CD14-positive monocyte (primary cell): ENCODE measurements around the gene LRRC59. TPM values are rescaled to one million over a fixed set of nuclear protein-coding genes. Genes with fewer than 3 reads are reported as not detected.

ENCODE experiments used
- DNase-seq, 3 donors: peaks; one replicate each; pipeline ENCODE4 v3.0.0-alpha.2; 2011 to 2022
- H2AFZ ChIP-seq: 2 replicates; pipeline ENCODE4 v1.6.0; 2012; ENCODE audit warnings: mild to moderate bottlenecking, low read depth, low read length, inconsistent platforms; ENCODE audit not compliant: insufficient read depth, poor library complexity, severe bottlenecking
- H3K27ac ChIP-seq, 2 donors: 1 replicate in 1 of 2; 2 replicates in 1 of 2; pipeline ENCODE4 v1.5.1; 2012 to 2013; ENCODE audit warnings: low read length in 2 of 2, control low read depth in 1 of 2, inconsistent platforms in 1 of 2, low read depth in 1 of 2, mild to moderate bottlenecking in 1 of 2
- H3K27me3 ChIP-seq, 2 donors: one replicate each; pipeline versions ENCODE4 v1.6.0 to v1.6.1; 2011 to 2013; ENCODE audit warnings: low read length in 2 of 2; ENCODE audit not compliant: control insufficient read depth in 2 of 2, insufficient read depth in 2 of 2
- H3K36me3 ChIP-seq, 2 donors: replicated peaks in 1 of 2; 1 replicate in 1 of 2; 2 replicates in 1 of 2; pipeline versions ENCODE4 v1.5.1 to v1.6.1; 2012 to 2013; ENCODE audit warnings: low read length in 2 of 2, control low read depth in 1 of 2, inconsistent platforms in 1 of 2, mild to moderate bottlenecking in 1 of 2; ENCODE audit not compliant: insufficient read depth in 2 of 2, control insufficient read depth in 1 of 2
- H3K4me1 ChIP-seq, 2 donors: 1 replicate in 1 of 2; 2 replicates in 1 of 2; pipeline versions ENCODE4 v1.5.1 to v1.6.1; 2012 to 2013; ENCODE audit warnings: low read length in 2 of 2, control low read depth in 1 of 2, inconsistent platforms in 1 of 2, mild to moderate bottlenecking in 1 of 2, moderate library complexity in 1 of 2; ENCODE audit not compliant: insufficient read depth in 2 of 2, control insufficient read depth in 1 of 2
- H3K4me2 ChIP-seq: replicated peaks from 2 replicates; pipeline ENCODE3; 2012; ENCODE audit warnings: low read length, moderate library complexity, mild to moderate bottlenecking; ENCODE audit not compliant: poor library complexity, severe bottlenecking; ENCODE audit errors: extremely low read depth
- H3K4me3 ChIP-seq, 3 experiments: fragments of 200-600 bp in 1 of 3; sonication (generic) in 1 of 3; replicated peaks in 1 of 3; 1 replicate in 2 of 3; 2 replicates in 1 of 3; pipeline ENCODE4 v1.5.1; 2011 to 2013; ENCODE audit warnings: low read length in 3 of 3, mild to moderate bottlenecking in 3 of 3, control low read depth in 2 of 3, low read depth in 2 of 3, inconsistent platforms in 1 of 3, moderate library complexity in 1 of 3
- H3K79me2 ChIP-seq: 2 replicates; pipeline ENCODE4 v1.6.0; 2012; ENCODE audit warnings: mild to moderate bottlenecking, control low read depth, inconsistent platforms, low read length, moderate library complexity; ENCODE audit not compliant: insufficient read depth
- H3K9ac ChIP-seq: 2 replicates; pipeline ENCODE4 v1.6.0; 2017; ENCODE audit warnings: low read length, mild to moderate bottlenecking; ENCODE audit not compliant: insufficient read depth, poor library complexity, severe bottlenecking
- H3K9me3 ChIP-seq, 2 donors: replicated peaks in 1 of 2; 1 replicate in 1 of 2; 2 replicates in 1 of 2; pipeline versions ENCODE4 v1.5.1 to v1.6.1; 2012 to 2013; ENCODE audit warnings: low read length in 2 of 2, control low read depth in 1 of 2; ENCODE audit not compliant: control insufficient read depth in 1 of 2, insufficient read depth in 1 of 2
- H4K20me1 ChIP-seq: 2 replicates; pipeline ENCODE4 v1.6.0; 2012; ENCODE audit warnings: mild to moderate bottlenecking, low read length, control low read depth, moderate library complexity; ENCODE audit not compliant: insufficient read depth
- H3K27ac Mint-ChIP-seq, 7 donors: one replicate each; pipeline ENCODE4 v1.8.0; 2020; ENCODE audit warnings: mild to moderate bottlenecking in 7 of 7, mixed read lengths in 7 of 7, moderate library complexity in 6 of 7, inconsistent platforms in 2 of 7
- H3K27me3 Mint-ChIP-seq, 3 donors: one replicate each; pipeline ENCODE4 v1.8.0; 2021 to 2022; ENCODE audit warnings: low read depth in 3 of 3, mild to moderate bottlenecking in 3 of 3, mixed read lengths in 3 of 3, moderate library complexity in 3 of 3, inconsistent platforms in 1 of 3
- H3K36me3 Mint-ChIP-seq, 2 donors: one replicate each; pipeline ENCODE4 v1.8.0; 2020; ENCODE audit warnings: mixed read lengths in 2 of 2, inconsistent platforms in 1 of 2, mild to moderate bottlenecking in 1 of 2
- H3K4me1 Mint-ChIP-seq: one replicate; pipeline ENCODE4 v1.8.0; 2020; ENCODE audit warnings: mild to moderate bottlenecking, mixed read lengths
- H3K4me3 Mint-ChIP-seq, 2 donors: one replicate each; pipeline ENCODE4 v1.8.0; 2020; ENCODE audit warnings: mild to moderate bottlenecking in 2 of 2, mixed read lengths in 2 of 2, moderate library complexity in 1 of 2
- H3K9me3 Mint-ChIP-seq, 7 donors: one replicate each; pipeline ENCODE4 v1.8.0; 2020 to 2022; ENCODE audit warnings: mixed read lengths in 7 of 7, mild to moderate bottlenecking in 6 of 7, moderate library complexity in 6 of 7, inconsistent platforms in 2 of 7
- whole genome bisulfite sequencing: methylation state at CpG from one replicate; pipeline ENCODE4 v1.1.5; 2013; ENCODE audit warnings: missing lambda C conversion rate; ENCODE audit not compliant: insufficient coverage; 5-methylcytosine and 5-hydroxymethylcytosine counted together
- intact Hi-C, 2 donors: fragments of 100-400 bp; cut with micrococcal nuclease; formaldehyde crosslinking; loops; one replicate each; pipeline versions ENCODE4 v1.15.0 to v1.15.1; 2023
- polyA plus RNA-seq, 3 donors: library from polyadenylated mRNA; depleted of rRNA in 1 of 3; unstranded in 2 of 3; stranded (reverse) in 1 of 3; fragments of 300-500 nt in 2 of 3; fragments of >200 nt in 1 of 3; fragmentation: Illumina TruSeq in 2 of 3; gene quantifications; 1 replicate in 2 of 3; 2 replicates in 1 of 3; pipeline ENCODE4 v1.2.3, GENCODE V29; 2012 to 2021
- TF ChIP-seq, protein P1 (sequence below): fragments of 200-600 bp; IDR thresholded peaks from one replicate; pipeline ENCODE4 v1.8.0; 2022; ENCODE audit warnings: antibody characterized with exemption, mild to moderate bottlenecking

The LRRC59 gene
- polyA plus RNA-seq, 3 donors = 36.6 to 48.9 (median 45.7) TPM

DNA sequence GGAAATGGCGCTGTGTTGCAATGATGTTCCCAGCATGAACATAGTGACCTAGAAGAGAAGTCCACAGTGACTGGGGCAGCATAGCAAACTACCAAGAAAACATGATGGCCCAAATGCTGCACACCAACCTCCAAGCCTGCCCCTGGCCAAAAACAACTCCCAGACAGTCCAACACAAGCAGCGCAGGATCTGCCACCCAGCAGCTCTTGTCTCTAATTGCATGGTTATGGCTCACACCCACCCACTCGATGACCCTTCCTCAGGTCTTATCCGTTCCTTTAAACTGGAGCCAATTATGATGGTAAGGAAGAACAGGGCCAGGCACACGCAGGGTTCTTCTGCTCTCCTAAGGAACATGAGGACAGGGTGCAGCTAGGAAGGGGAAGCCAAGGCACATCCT lies 27.3 kb downstream of the LRRC59 start:
- H3K9me3 ChIP-seq = no peaks in the 10 kb centered on the region
- no peak overlapping the region for H3K4me3 ChIP-seq
- peaks cover 53 to 59% of the 10 kb centered on the region in 2 donors for H3K36me3 ChIP-seq
- H3K27me3 ChIP-seq = no peaks in the 10 kb centered on the region
- TF ChIP-seq, protein P1, sequence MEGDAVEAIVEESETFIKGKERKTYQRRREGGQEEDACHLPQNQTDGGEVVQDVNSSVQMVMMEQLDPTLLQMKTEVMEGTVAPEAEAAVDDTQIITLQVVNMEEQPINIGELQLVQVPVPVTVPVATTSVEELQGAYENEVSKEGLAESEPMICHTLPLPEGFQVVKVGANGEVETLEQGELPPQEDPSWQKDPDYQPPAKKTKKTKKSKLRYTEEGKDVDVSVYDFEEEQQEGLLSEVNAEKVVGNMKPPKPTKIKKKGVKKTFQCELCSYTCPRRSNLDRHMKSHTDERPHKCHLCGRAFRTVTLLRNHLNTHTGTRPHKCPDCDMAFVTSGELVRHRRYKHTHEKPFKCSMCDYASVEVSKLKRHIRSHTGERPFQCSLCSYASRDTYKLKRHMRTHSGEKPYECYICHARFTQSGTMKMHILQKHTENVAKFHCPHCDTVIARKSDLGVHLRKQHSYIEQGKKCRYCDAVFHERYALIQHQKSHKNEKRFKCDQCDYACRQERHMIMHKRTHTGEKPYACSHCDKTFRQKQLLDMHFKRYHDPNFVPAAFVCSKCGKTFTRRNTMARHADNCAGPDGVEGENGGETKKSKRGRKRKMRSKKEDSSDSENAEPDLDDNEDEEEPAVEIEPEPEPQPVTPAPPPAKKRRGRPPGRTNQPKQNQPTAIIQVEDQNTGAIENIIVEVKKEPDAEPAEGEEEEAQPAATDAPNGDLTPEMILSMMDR = no peak
- no peak overlapping the region for H3K4me2 ChIP-seq
- Mint-ChIP-seq H3K27ac (no peak overlapping the region), H3K4me1 (peaks cover 20% of the 10 kb centered on the region), H3K4me3 (no peak overlapping the region), H3K36me3 (peaks cover 51 to 56% of the 10 kb centered on the region in 2 donors), H3K9me3 (peaks cover 0 to 2% (median 0%) of the 10 kb centered on the region in 7 donors), H3K27me3 (no peaks in the 10 kb centered on the region)
- H3K79me2 ChIP-seq = peaks cover 37% of the 10 kb centered on the region
- intact Hi-C loops = no loop called here
- no peak for DNase-seq
- no peak overlapping the region for H2AFZ ChIP-seq
- peaks cover 16 to 22% of the 10 kb centered on the region in 2 donors for H3K4me1 ChIP-seq
- H4K20me1 ChIP-seq = peaks cover 30% of the 10 kb centered on the region
- WGBS = 94% methylated on average over 1 of the region's 5 CpGs
- no peak overlapping the region for H3K27ac ChIP-seq
- no peak overlapping the region for H3K9ac ChIP-seq

DNA sequence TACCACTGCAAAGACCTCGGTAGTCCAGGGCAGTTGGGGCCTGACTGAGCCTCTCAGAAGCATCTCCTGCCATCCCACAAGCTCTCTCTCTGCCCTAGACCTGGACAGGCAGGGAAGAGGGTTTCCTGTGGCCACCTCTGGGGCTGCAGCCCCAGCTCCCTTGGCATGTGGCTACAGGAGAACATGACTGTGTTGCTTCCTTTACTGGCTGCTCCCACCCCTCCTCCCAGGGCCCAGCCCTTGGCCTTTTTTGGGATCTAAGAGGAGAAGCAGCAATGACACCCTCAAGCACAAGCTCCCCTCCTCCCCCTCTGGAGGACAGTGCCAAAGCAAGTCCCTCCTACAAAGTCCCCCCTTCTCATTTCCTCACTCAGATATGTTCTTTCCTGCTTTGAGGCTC lies 29.9 kb downstream of the LRRC59 start:
- Histone ChIP-seq H3K36me3 (peaks cover 56 to 62% of the 10 kb centered on the region in 2 donors), H3K27me3 (no peaks in the 10 kb centered on the region), H3K27ac (no peak overlapping the region), H2AFZ (no peak overlapping the region), H3K4me2 (no peak overlapping the region), H3K4me1 (peaks cover 10 to 12% of the 10 kb centered on the region in 2 donors), H3K9me3 (no peaks in the 10 kb centered on the region), H4K20me1 (peaks cover 29% of the 10 kb centered on the region), H3K79me2 (peaks cover 27% of the 10 kb centered on the region), H3K9ac (no peak overlapping the region), H3K4me3 (no peak overlapping the region)
- intact Hi-C loops = no loop called here
- TF ChIP-seq, protein P1 = no peak
- no peaks in the 10 kb centered on the region for H3K27me3 Mint-ChIP-seq
- no peak for DNase-seq
- no peak overlapping the region for H3K27ac Mint-ChIP-seq
- peaks cover 0 to 2% (median 0%) of the 10 kb centered on the region in 7 donors for H3K9me3 Mint-ChIP-seq
- no peak overlapping the region for H3K4me3 Mint-ChIP-seq
- H3K4me1 Mint-ChIP-seq = peaks cover 17% of the 10 kb centered on the region
- WGBS = 100% methylated on average over 1 of the region's 1 CpG
- H3K36me3 Mint-ChIP-seq = peaks cover 58 to 63% of the 10 kb centered on the region in 2 donors
